Thyroid gland (tissue), 4 donors: Measurements from ENCODE around the gene STRA8. TPM values are rescaled to one million over a fixed set of nuclear protein-coding genes. Genes with fewer than 3 reads are reported as not detected.

Experiments
- DNase-seq, 2 donors: peaks; one replicate each; pipeline ENCODE4 v3.0.0-alpha.2; 2019
- H3K27ac ChIP-seq, 3 donors: fragments of 200-600 bp; sonication (generic); 1 replicate in 2 of 3; 2 replicates in 1 of 3; pipeline ENCODE4 v1.5.1; 2016 to 2019; ENCODE audit warnings: mild to moderate bottlenecking in 1 of 3, moderate library complexity in 1 of 3
- H3K27me3 ChIP-seq: fragments of 200-600 bp; sonication (generic); one replicate; pipeline ENCODE4 v1.5.1; 2019
- H3K36me3 ChIP-seq, 2 donors: fragments of 200-600 bp; sonication (generic); one replicate each; pipeline ENCODE4 v1.5.1; 2016 to 2019
- H3K4me1 ChIP-seq, 2 donors: fragments of 200-600 bp; sonication (generic); one replicate each; pipeline ENCODE4 v1.5.1; 2017 to 2019
- H3K4me3 ChIP-seq, 3 donors: fragments of 200-600 bp; sonication (generic); replicated peaks in 1 of 3; 1 replicate in 2 of 3; 2 replicates in 1 of 3; pipeline ENCODE4 v1.5.1; 2016; ENCODE audit warnings: mild to moderate bottlenecking in 1 of 3
- H3K9me3 ChIP-seq: fragments of 200-600 bp; sonication (generic); one replicate; pipeline ENCODE4 v1.5.1; 2017
- CTCF ChIP-seq, 6 experiments: fragments of 200-600 bp in 3 of 6; fragments of 450-650 bp in 3 of 6; sonication (generic) in 3 of 6; IDR thresholded peaks; one replicate each; pipeline ENCODE4 v1.5.1; 2016 to 2019; ENCODE audit warnings: antibody characterized with exemption in 6 of 6, mild to moderate bottlenecking in 2 of 6, inconsistent platforms in 1 of 6, moderate library complexity in 1 of 6
- POLR2A ChIP-seq, 2 donors: fragments of 450-650 bp; IDR thresholded peaks; one replicate each; pipeline ENCODE4 v1.6.1; 2017; ENCODE audit warnings: antibody characterized with exemption in 2 of 2, mild to moderate bottlenecking in 2 of 2, moderate library complexity in 1 of 2
- WGBS, 2 donors: methylation state at CpG; one replicate each; pipeline ENCODE4 v1.1.5; 2017; 5-methylcytosine and 5-hydroxymethylcytosine counted together
- intact Hi-C: fragments of 100-400 bp; cut with DNase I; formaldehyde crosslinking; loops from one replicate; pipeline ENCODE4 v1.15.1; 2023
- total RNA-seq, 4 donors: library from RNA; depleted of rRNA; stranded (reverse); fragments of >200 nt; gene quantifications; one replicate each; pipeline ENCODE4 v1.2.3, GENCODE V29; 2016

The STRA8 gene
- total RNA-seq, 4 donors from 2014 or later: not detected

GRCh38 chr7:135282561-135283254, 49.1 kb downstream of the STRA8 start:
- no peaks in the 10 kb centered on the region for H3K9me3 ChIP-seq
- DNase-seq: no peak
- no peaks in the 10 kb centered on the region for H3K36me3 ChIP-seq
- H3K27me3 ChIP-seq: no peaks in the 10 kb centered on the region
- no peak overlapping the region for H3K4me3 ChIP-seq
- WGBS, 2 donors: 82 to 83% methylated on average over 10 of the region's 10 CpGs
- no peak overlapping the region for H3K27ac ChIP-seq
- intact Hi-C loops: loop anchor here (5.0 kb wide), 2 partner anchors 50 to 275 kb away; partner anchors contain the start of gene NUP205
- H3K4me1 ChIP-seq: peaks cover 4 to 5% of the 10 kb centered on the region in 2 donors
- TF ChIP-seq POLR2A (IDR thresholded peaks at IDR 0.05) (no peak), CTCF (IDR thresholded peaks at IDR 0.05) (no peak)

GRCh38 chr7:135283959-135284638, 50.5 kb downstream of the STRA8 start:
- Histone ChIP-seq H3K4me1 (peaks cover 4 to 5% of the 10 kb centered on the region in 2 donors), H3K9me3 (no peaks in the 10 kb centered on the region), H3K27me3 (no peaks in the 10 kb centered on the region), H3K4me3 (no peak overlapping the region), H3K27ac (no peak overlapping the region), H3K36me3 (no peaks in the 10 kb centered on the region)
- intact Hi-C loops: loop anchor here (5.0 kb wide), 2 partner anchors 48 to 273 kb away; partner anchors contain the start of gene NUP205
- 92 to 96% methylated on average over 4 of the region's 4 CpGs for WGBS, 2 donors
- no peak for DNase-seq
- no peak for TF ChIP-seq POLR2A (IDR thresholded peaks at IDR 0.05)
- no peak for TF ChIP-seq CTCF (IDR thresholded peaks at IDR 0.05)

- no peaks in the 10 kb centered on the region for H3K27me3 ChIP-seq
- H3K9me3 ChIP-seq: no peaks in the 10 kb centered on the region
- WGBS, 2 donors: 82 to 83% methylated on average over 5 of the region's 5 CpGs
- DNase-seq: no peak
- H3K4me1 ChIP-seq: peaks cover 4 to 5% of the 10 kb centered on the region in 2 donors
- H3K27ac ChIP-seq: no peak overlapping the region
- H3K4me3 ChIP-seq: no peak overlapping the region
- intact Hi-C loops: loop anchor here (5.0 kb wide), 1 partner anchor 357 kb away; no protein-coding TSS in a partner anchor
- H3K36me3 ChIP-seq: no peaks in the 10 kb centered on the region
- TF ChIP-seq CTCF (IDR thresholded peaks at IDR 0.05) (no peak), POLR2A (IDR thresholded peaks at IDR 0.05) (no peak)
These were observed 52.1 kb downstream of the STRA8 start for GRCh38 chr7:135285547-135286233.

DNA sequence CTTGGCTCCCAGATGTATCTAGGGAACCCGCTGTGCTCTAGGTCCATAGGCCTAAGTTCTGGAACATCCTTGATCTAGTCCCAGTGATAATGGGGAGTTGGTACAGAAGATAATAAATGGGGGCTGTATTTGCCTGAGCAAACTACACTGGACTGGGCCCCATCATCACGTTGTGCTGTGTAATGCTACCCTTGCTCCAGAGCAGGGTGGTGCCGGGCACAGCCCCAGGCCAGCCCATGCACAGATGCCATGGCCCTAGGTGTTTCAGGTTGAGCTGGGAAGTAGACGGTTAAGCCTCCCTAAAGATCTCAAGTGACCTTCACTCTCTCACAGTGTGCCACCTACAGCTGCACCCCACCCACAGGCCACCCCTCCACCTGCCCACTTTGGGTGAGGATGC, 53.2 kb downstream of the STRA8 start:
- 86 to 88% methylated on average over 3 to 4 of the region's 4 CpGs for WGBS, 2 donors
- no peaks in the 10 kb centered on the region for H3K36me3 ChIP-seq
- no peaks in the 10 kb centered on the region for H3K27me3 ChIP-seq
- no peak overlapping the region for H3K4me3 ChIP-seq
- peaks cover 2% of the 10 kb centered on the region in 2 donors for H3K4me1 ChIP-seq
- DNase-seq: no peak
- H3K27ac ChIP-seq: no peak overlapping the region
- intact Hi-C loops: loop anchor here (5.0 kb wide), 1 partner anchor 355 kb away; no protein-coding TSS in a partner anchor
- H3K9me3 ChIP-seq: no peaks in the 10 kb centered on the region
- TF ChIP-seq POLR2A (IDR thresholded peaks at IDR 0.05): no peak
- TF ChIP-seq CTCF (IDR thresholded peaks at IDR 0.05): no peak
